Mesendoderm (in vitro differentiated cells): ENCODE results near the gene HOXD3.
A peak's percentile ranks its signal among the peaks of the same experiment; 100 is the strongest.

Source experiments
- DNase-seq: peaks from one replicate; pipeline ENCODE4 v3.0.0; 2013
- H2AK5ac ChIP-seq: 2 replicates; pipeline ENCODE4 v1.6.1; 2013; ENCODE audit warnings: low read length, inconsistent platforms
- H2BK120ac ChIP-seq: 2 replicates; pipeline ENCODE4 v1.6.1; 2013; ENCODE audit warnings: low read depth, mild to moderate bottlenecking, low read length, moderate library complexity, mixed read lengths
- H2BK15ac ChIP-seq: replicated peaks from 2 replicates; pipeline ENCODE4 v1.6.1; 2013; ENCODE audit warnings: low read depth, mild to moderate bottlenecking, moderate library complexity
- H2BK5ac ChIP-seq: 2 replicates; pipeline ENCODE4 v1.6.1; 2013; ENCODE audit warnings: low read length, inconsistent platforms
- H3K18ac ChIP-seq: 2 replicates; pipeline ENCODE4 v1.6.1; 2013; ENCODE audit warnings: mild to moderate bottlenecking, low read length, mixed read lengths
- H3K23ac ChIP-seq: one replicate; pipeline ENCODE4 v1.6.1; 2013; ENCODE audit warnings: low read length
- H3K27ac ChIP-seq: 2 replicates; pipeline ENCODE4 v1.5.1; 2013; ENCODE audit warnings: low read depth, mild to moderate bottlenecking, inconsistent platforms, low read length, moderate library complexity
- H3K27me3 ChIP-seq: 2 replicates; pipeline ENCODE4 v1.6.1; 2013; ENCODE audit warnings: low read length, control low read depth, mild to moderate bottlenecking, inconsistent platforms; ENCODE audit not compliant: insufficient read depth, poor library complexity
- H3K36me3 ChIP-seq: 2 replicates; pipeline ENCODE4 v1.6.1; 2013; ENCODE audit warnings: low read length, inconsistent platforms; ENCODE audit not compliant: control insufficient read depth, insufficient read depth
- H3K4ac ChIP-seq: one replicate; pipeline ENCODE4 v1.6.1; 2013; ENCODE audit warnings: low read depth, mild to moderate bottlenecking, low read length, moderate library complexity
- H3K4me1 ChIP-seq: 2 replicates; pipeline ENCODE4 v1.6.1; 2013; ENCODE audit warnings: low read depth, low read length, inconsistent platforms; ENCODE audit not compliant: control insufficient read depth
- H3K4me2 ChIP-seq: 2 replicates; pipeline ENCODE4 v1.6.1; 2013; ENCODE audit warnings: low read length
- H3K4me3 ChIP-seq: 2 replicates; pipeline ENCODE4 v1.5.1; 2013; ENCODE audit warnings: mild to moderate bottlenecking, low read length
- H3K56ac ChIP-seq: one replicate; pipeline ENCODE4 v1.6.1; 2013; ENCODE audit warnings: low read length
- H3K79me1 ChIP-seq: 2 replicates; pipeline ENCODE4 v1.6.1; 2013; ENCODE audit warnings: low read length, inconsistent platforms
- H3K79me2 ChIP-seq: 2 replicates; pipeline ENCODE4 v1.6.1; 2013; ENCODE audit warnings: mild to moderate bottlenecking, low read length; ENCODE audit not compliant: control insufficient read depth, insufficient read depth
- H3K9ac ChIP-seq: 2 replicates; pipeline ENCODE4 v1.6.1; 2013; ENCODE audit warnings: low read length, inconsistent platforms
- H4K5ac ChIP-seq: one replicate; pipeline ENCODE4 v1.6.1; 2013; ENCODE audit warnings: low read length
- H4K8ac ChIP-seq: one replicate; pipeline ENCODE4 v1.6.1; 2013; ENCODE audit warnings: low read depth, mild to moderate bottlenecking, control low read depth, low read length, moderate library complexity
- WGBS: extraction: QIAGEN DNeasy Blood & Tissue Kit; methylation state at CpG from one replicate; pipeline ENCODE4 v1.1.7; 2013; ENCODE audit warnings: low lambda C conversion rate, missing lambda C conversion rate; ENCODE audit not compliant: insufficient coverage; ENCODE audit errors: extremely low coverage; 5-methylcytosine and 5-hydroxymethylcytosine counted together

The HOXD3 gene

GRCh38 chr2:176132205-176133171 lies 24.6 kb upstream of the HOXD3 start:
- H3K18ac ChIP-seq: no peak overlapping the region
- no peak overlapping the region for H2BK120ac ChIP-seq
- no peak overlapping the region for H2AK5ac ChIP-seq
- no peak overlapping the region for H3K4me2 ChIP-seq
- no peak overlapping the region for H3K23ac ChIP-seq
- no peak overlapping the region for H2BK15ac ChIP-seq
- no CpG with 5 or more reads among the region's 33 CpGs for WGBS
- H3K56ac ChIP-seq: no peak overlapping the region
- H3K4me3 ChIP-seq: no peak overlapping the region
- H2BK5ac ChIP-seq: no peak overlapping the region
- no peak overlapping the region for H3K4ac ChIP-seq
- H3K4me1 ChIP-seq: no peaks in the 10 kb centered on the region
- no peak overlapping the region for H4K5ac ChIP-seq
- H3K27ac ChIP-seq: no peak overlapping the region
- peaks cover 89% of the 10 kb centered on the region for H3K27me3 ChIP-seq
- H3K79me1 ChIP-seq: no peaks in the 10 kb centered on the region
- DNase-seq: no peak
- no peaks in the 10 kb centered on the region for H3K79me2 ChIP-seq
- H3K36me3 ChIP-seq: no peaks in the 10 kb centered on the region
- H4K8ac ChIP-seq: no peak overlapping the region
- H3K9ac ChIP-seq: no peak overlapping the region

GRCh38 chr2:176133389-176133788 lies 23.7 kb upstream of the HOXD3 start:
- Histone ChIP-seq H2BK120ac (no peak overlapping the region), H2AK5ac (no peak overlapping the region), H3K4me1 (no peaks in the 10 kb centered on the region), H3K4me2 (no peak overlapping the region), H3K27me3 (peaks cover 91% of the 10 kb centered on the region), H3K18ac (no peak overlapping the region), H3K27ac (no peak overlapping the region), H3K23ac (no peak overlapping the region), H3K56ac (no peak overlapping the region), H4K5ac (no peak overlapping the region), H3K4me3 (no peak overlapping the region), H3K79me1 (no peaks in the 10 kb centered on the region), H3K36me3 (no peaks in the 10 kb centered on the region), H2BK5ac (no peak overlapping the region), H3K9ac (no peak overlapping the region), H4K8ac (no peak overlapping the region), H3K4ac (no peak overlapping the region), H3K79me2 (no peaks in the 10 kb centered on the region), H2BK15ac (no peak overlapping the region)
- no peak for DNase-seq

GRCh38 chr2:176134035-176134434 lies 23.1 kb upstream of the HOXD3 start:
- no peak overlapping the region for H4K5ac ChIP-seq
- no peak overlapping the region for H3K4me3 ChIP-seq
- no peak overlapping the region for H3K18ac ChIP-seq
- WGBS: no CpG with 5 or more reads among the region's 4 CpGs
- no peak overlapping the region for H4K8ac ChIP-seq
- H2AK5ac ChIP-seq: no peak overlapping the region
- H3K27me3 ChIP-seq: peaks cover 92% of the 10 kb centered on the region
- H3K9ac ChIP-seq: no peak overlapping the region
- H3K23ac ChIP-seq: no peak overlapping the region
- no peak overlapping the region for H3K56ac ChIP-seq
- H3K4ac ChIP-seq: no peak overlapping the region
- H2BK15ac ChIP-seq: no peak overlapping the region
- no peak overlapping the region for H2BK120ac ChIP-seq
- no peak overlapping the region for H2BK5ac ChIP-seq
- H3K27ac ChIP-seq: no peak overlapping the region
- H3K79me1 ChIP-seq: no peaks in the 10 kb centered on the region
- no peak overlapping the region for H3K4me2 ChIP-seq
- H3K4me1 ChIP-seq: no peaks in the 10 kb centered on the region
- H3K79me2 ChIP-seq: no peaks in the 10 kb centered on the region
- no peak for DNase-seq
- no peaks in the 10 kb centered on the region for H3K36me3 ChIP-seq

- Histone ChIP-seq H3K9ac (no peak overlapping the region), H3K79me2 (no peaks in the 10 kb centered on the region)
These were observed 22.1 kb upstream of the HOXD3 start for GRCh38 chr2:176135035-176135440.

GRCh38 chr2:176136374-176137251 lies 20.5 kb upstream of the HOXD3 start:
- Histone ChIP-seq H2BK5ac (no peak overlapping the region), H3K4me2 (peak overlapping the region; percentile 44), H3K27me3 (peaks cover 82% of the 10 kb centered on the region), H2AK5ac (no peak overlapping the region), H3K18ac (no peak overlapping the region), H2BK15ac (no peak overlapping the region), H3K79me1 (no peaks in the 10 kb centered on the region), H3K4me1 (no peaks in the 10 kb centered on the region), H3K36me3 (no peaks in the 10 kb centered on the region), H3K4ac (no peak overlapping the region), H3K79me2 (no peaks in the 10 kb centered on the region), H4K5ac (no peak overlapping the region), H4K8ac (no peak overlapping the region), H2BK120ac (no peak overlapping the region), H3K27ac (no peak overlapping the region), H3K4me3 (peak overlapping the region; percentile 14), H3K56ac (peak overlapping the region; percentile 32), H3K23ac (no peak overlapping the region), H3K9ac (peak overlapping the region; percentile 25)
- DNase-seq: peak; percentile 46
- no CpG with 5 or more reads among the region's 71 CpGs for WGBS

More at GRCh38 chr2:176135035-176135440, 22.1 kb upstream of the HOXD3 start:
- Histone ChIP-seq H3K36me3 (no peaks in the 10 kb centered on the region), H3K4me3 (no peak overlapping the region), H2BK5ac (no peak overlapping the region), H3K4me2 (no peak overlapping the region), H3K27me3 (peaks cover 91% of the 10 kb centered on the region), H2AK5ac (no peak overlapping the region), H3K79me1 (no peaks in the 10 kb centered on the region), H3K56ac (no peak overlapping the region), H3K18ac (no peak overlapping the region), H4K8ac (no peak overlapping the region), H4K5ac (no peak overlapping the region), H3K4ac (no peak overlapping the region), H2BK15ac (no peak overlapping the region), H2BK120ac (no peak overlapping the region), H3K4me1 (no peaks in the 10 kb centered on the region), H3K27ac (no peak overlapping the region), H3K23ac (no peak overlapping the region)
- peak; percentile 27 for DNase-seq
